Measurements from ENCODE around the gene FBL.

GRCh38 chr19:39873385-39873784 lies 27.2 kb upstream of the FBL start:
- TF ChIP-seq POLR2A (IDR thresholded peaks at IDR 0.05) = no peak
- no peak for TF ChIP-seq CTCF (IDR thresholded peaks at IDR 0.05)
